K562 (cell line): Measurements from ENCODE around the gene FBXO33. TPM values are rescaled to one million over a fixed set of nuclear protein-coding genes. Genes with fewer than 3 reads are reported as not detected.
A peak's percentile ranks its signal among the peaks of the same experiment; 100 is the strongest.

Experiments used
- ATAC-seq: fragments of 200-7000 bp; cut with Tn5 transposase; 3 replicates; pipeline ENCODE4 v1.9.1; 2020; ENCODE audit warnings: moderate library complexity
- BruUV-seq: library from RNA; stranded (reverse); fragments of 400-500 nt; replicated peaks from 2 replicates; lab custom pipeline; 2021; lab: Mats Ljungman, UMichigan
- CTCF ChIA-PET: fragments of 300-600 bp; formaldehyde crosslinking; extraction: SDS; loops from one replicate; lab custom pipeline; 2021; ENCODE audit warnings: low intra/inter-chr PET ratio; lab: Yijun Ruan, JAX
- POLR2A ChIA-PET: fragments of 300-600, 350-650 bp; sonication (Branson Sonifier 250); formaldehyde crosslinking; extraction: SDS; loops from one replicate; lab custom pipeline; 2021; ENCODE audit warnings: antibody characterized with exemption, inconsistent platforms; lab: Yijun Ruan, JAX
- DNase-seq, 4 experiments: peaks; one replicate each; pipeline versions ENCODE4 v3.0.0 to v3.0.0-alpha.2; 2011 to 2018; ENCODE audit warnings: low spot score in 3 of 4, mixed read lengths in 3 of 4; ENCODE audit errors: extremely low read depth in 1 of 4
- FAIRE-seq: peaks from 2 replicates; lab custom pipeline; 2011; peaks lifted over from hg19 to GRCh38; lab: Jason Lieb, UNC
- H2AFZ ChIP-seq: 2 replicates; pipeline ENCODE4 v1.6.0; 2011; ENCODE audit warnings: low read depth, low read length, control low read depth, inconsistent platforms
- H3K27ac ChIP-seq: fragments of 200-600 bp; 3 replicates; pipeline ENCODE4 v1.8.0; 2011; ENCODE audit warnings: low read depth, mild to moderate bottlenecking, control low read depth, inconsistent platforms, low read length, moderate library complexity, mixed read lengths; ENCODE audit errors: extremely low read depth
- H3K27me3 ChIP-seq, 2 experiments: fragments of 300-600 bp in 1 of 2; 2 replicates in 1 of 2; 3 replicates in 1 of 2; pipeline versions ENCODE4 v1.6.0 to v1.8.0; 2011; ENCODE audit warnings: inconsistent platforms in 2 of 2, low read length in 2 of 2, mild to moderate bottlenecking in 1 of 2, mixed read lengths in 1 of 2, moderate library complexity in 1 of 2; ENCODE audit not compliant: control insufficient read depth in 2 of 2, insufficient read depth in 2 of 2
- H3K36me3 ChIP-seq: fragments of 300-600 bp; 3 replicates; pipeline ENCODE4 v1.8.0; 2011; ENCODE audit warnings: mild to moderate bottlenecking, low read length, inconsistent platforms; ENCODE audit not compliant: control insufficient read depth, insufficient read depth
- H3K4me1 ChIP-seq, 2 experiments: fragments of 200-600 bp in 1 of 2; replicated peaks in 1 of 2; 2 replicates in 1 of 2; 3 replicates in 1 of 2; pipeline versions ENCODE4 v1.5.1 to v1.8.0; 2011; ENCODE audit warnings: inconsistent platforms in 2 of 2, low read length in 2 of 2, mild to moderate bottlenecking in 1 of 2, mixed read lengths in 1 of 2, moderate library complexity in 1 of 2; ENCODE audit not compliant: control insufficient read depth in 2 of 2, insufficient read depth in 2 of 2
- H3K4me2 ChIP-seq: 2 replicates; pipeline ENCODE4 v1.6.1; 2011; ENCODE audit warnings: low read length, control low read depth, inconsistent platforms, mixed read lengths; ENCODE audit not compliant: insufficient read depth
- H3K4me3 ChIP-seq: fragments of 200-600 bp; sonication (generic), shearing (Covaris generic); 2 replicates; pipeline ENCODE4 v1.5.1; 2016; ENCODE audit warnings: control low read depth, inconsistent platforms
- H3K79me2 ChIP-seq: fragments of 200-600 bp; 3 replicates; pipeline ENCODE4 v1.8.0; 2011; ENCODE audit warnings: low read length, inconsistent platforms; ENCODE audit not compliant: control insufficient read depth, insufficient read depth
- H3K9ac ChIP-seq, 2 experiments: 2 replicates each; pipeline versions ENCODE4 v1.6.0 to v1.6.1; 2011; ENCODE audit warnings: low read depth in 2 of 2, low read length in 2 of 2, control low read depth in 1 of 2, inconsistent platforms in 1 of 2, mild to moderate bottlenecking in 1 of 2, mixed read lengths in 1 of 2; ENCODE audit not compliant: insufficient read depth in 1 of 2
- H3K9me1 ChIP-seq: one replicate; pipeline ENCODE4 v1.6.0; 2011; ENCODE audit warnings: inconsistent platforms, mild to moderate bottlenecking, low read length, moderate library complexity; ENCODE audit not compliant: control insufficient read depth, insufficient read depth
- H3K9me3 ChIP-seq: replicated peaks from 2 replicates; pipeline ENCODE4 v1.5.1; 2011; ENCODE audit warnings: low read depth, low read length, inconsistent platforms; ENCODE audit not compliant: control insufficient read depth, insufficient read depth
- H4K20me1 ChIP-seq: replicated peaks from 2 replicates; pipeline ENCODE4 v1.6.1; 2011; ENCODE audit warnings: low read length, inconsistent platforms, mixed read lengths; ENCODE audit not compliant: control insufficient read depth, insufficient read depth
- BACH1 ChIP-seq: fragments of 200-800 bp; sonication (Bioruptor generic); IDR thresholded peaks from 2 replicates; pipeline ENCODE4 v1.6.1; 2016; ENCODE audit warnings: missing genetic modification characterization, missing compliant biosample characterization
- CTCF ChIP-seq, 3 experiments: IDR thresholded peaks in 2 of 3; conservative IDR thresholded peaks in 1 of 3; 2 replicates each; pipeline ENCODE4 v1.5.1; 2011 to 2012; ENCODE audit warnings: low read length in 3 of 3, mild to moderate bottlenecking in 3 of 3, control low read depth in 2 of 3, improper control_type of control experiment in 1 of 3, inconsistent platforms in 1 of 3, low read depth in 1 of 3, mixed read lengths in 1 of 3, moderate library complexity in 1 of 3; ENCODE audit not compliant: insufficient read depth in 2 of 3
- RAD21 ChIP-seq, 2 experiments: fragments of 250-450 bp in 1 of 2; fragments of 450-650 bp in 1 of 2; sonication (Bioruptor Pico) in 1 of 2; formaldehyde crosslinking in 1 of 2; IDR thresholded peaks in 1 of 2; conservative IDR thresholded peaks in 1 of 2; 2 replicates each; pipeline versions ENCODE4 v1.4.0 to v1.8.0; 2020 to 2022; ENCODE audit warnings: mild to moderate bottlenecking in 2 of 2, moderate library complexity in 1 of 2
- REST ChIP-seq, 2 experiments: fragments of 450-650 bp; formaldehyde crosslinking in 1 of 2; IDR thresholded peaks; 2 replicates each; pipeline versions ENCODE4 v1.4.0 to v1.6.1; 2014 to 2020; ENCODE audit warnings: mild to moderate bottlenecking in 2 of 2, borderline replicate concordance in 1 of 2, low read depth in 1 of 2
- WGBS: fragments of 100-300 bp; shearing (Covaris generic); methylation state at CpG from one replicate; pipeline ENCODE4 v1.1.6; 2016; ENCODE audit warnings: low coverage, mixed read lengths; ENCODE audit not compliant: insufficient coverage; ENCODE audit errors: missing lambda C conversion rate; 5-methylcytosine and 5-hydroxymethylcytosine counted together
- in situ Hi-C: fragments of 300-500 bp; cut with MboI; formaldehyde crosslinking; loops from 4 replicates; pipeline ENCODE4 v1.15.0; 2018; ENCODE audit warnings: inconsistent platforms, mixed read lengths
- intact Hi-C: fragments of 100-400 bp; cut with micrococcal nuclease; formaldehyde crosslinking; loops from 2 replicates; pipeline ENCODE4 v1.14.2; 2022
- polyA plus RNA-seq, 8 experiments: library from polyadenylated mRNA; depleted of rRNA in 4 of 8; stranded (reverse) in 5 of 8; unstranded in 3 of 8; fragments of >200 nt; fragmentation: Nextera tagmentation in 2 of 8; fragmentation: Illumina TruSeq in 1 of 8; extraction: Ambion mirVana in 2 of 8; extraction: Trizol in 1 of 8; gene quantifications; 2 replicates each; pipeline versions ENCODE4 v1.2.1 to v1.2.3, GENCODE V29; 2011 to 2014; ENCODE audit warnings: inconsistent platforms in 1 of 8, missing spikeins in 1 of 8
- total RNA-seq, 7 experiments: library from RNA; depleted of rRNA in 6 of 7; stranded (reverse); fragments of >200 nt in 6 of 7; fragmentation: Illumina TruSeq in 2 of 7; extraction: Trizol in 2 of 7; gene quantifications; 2 replicates each; pipeline versions ENCODE4 v1.2.1 to v1.2.3, GENCODE V29; 2011 to 2021; ENCODE audit warnings: low replicate concordance in 1 of 7

FBXO33 gene
- total and polyA plus RNA-seq, 9 of the 15 experiments (the other 6 are each of a cell fraction or from before 2014, with no cell fraction given): 1.6 to 7.5 (median 5.0) TPM

GRCh38 chr14:39469094-39469710 is 37.0 kb upstream of the FBXO33 start:
- no peak overlapping the region for H3K4me3 ChIP-seq

More at GRCh38 chr14:39469094-39469710, 37.0 kb upstream of the FBXO33 start:
- no peak overlapping the region for H2AFZ ChIP-seq
- H3K4me1 ChIP-seq: no peaks in the 10 kb centered on the region; a peak in 1 of 5 replicates
- WGBS: 0% methylated on average over 1 of the region's 5 CpGs
- ChIA-PET POLR2A (no interaction called here), CTCF (no interaction called here)
- H3K36me3 ChIP-seq: no peaks in the 10 kb centered on the region
- in situ Hi-C loops: no loop called here
- FAIRE-seq (no peak), DNase-seq (peak in 1 of 4 experiments; percentile 25), ATAC-seq (peak; percentile 85)
- no peaks in the 10 kb centered on the region for H3K79me2 ChIP-seq
- H4K20me1 ChIP-seq: no peaks in the 10 kb centered on the region
- TF ChIP-seq REST (IDR thresholded peaks at IDR 0.05; ENCODE audit: borderline replicate concordance) (peak; percentile 22; the same call in 1 of the 2 replicates), REST (CRISPR knock-in tag; IDR thresholded peaks at IDR 0.05; ENCODE audit: low read depth) (no peak), BACH1 (tag) (no peak), CTCF (IDR thresholded peaks at IDR 0.05 in 2 of 3, conservative IDR thresholded peaks at IDR 0.05 in 1 of 3; ENCODE audit: insufficient read depth in 2 of 3, low read depth in 1 of 3, low read length in 3 of 3) (peak; percentile 26 to 46 (median 38); a peak in 3 of 6 replicates), RAD21 (CRISPR knock-in tag; conservative IDR thresholded peaks at IDR 0.05 in 1 of 2, IDR thresholded peaks at IDR 0.05 in 1 of 2) (peak; percentile 18 to 63; a peak in 2 of 4 replicates)
- BruUV-seq: no TSS peak
- no peaks in the 10 kb centered on the region for H3K9me1 ChIP-seq
- H3K27me3 ChIP-seq: no peaks in the 10 kb centered on the region
- H3K27ac ChIP-seq: no peak overlapping the region
- no peaks in the 10 kb centered on the region for H3K9me3 ChIP-seq
- H3K4me2 ChIP-seq: no peak overlapping the region
- H3K9ac ChIP-seq: no peak overlapping the region
- intact Hi-C loops: loop anchor here (1.0 kb wide), 1 partner anchor 238 kb away; no protein-coding TSS in a partner anchor
